SHP77 (cell line): ENCODE data around the gene RRP1.

Source experiments
- DNase-seq, 2 experiments: peaks; one replicate each; lab custom pipeline; 2025; lab: John Stamatoyannopoulos, UW

RRP1 gene

GRCh38 chr21:43789276-43790009, at the start of gene RRP1:
Gene RRP1, plus strand, starts transcription at chr21:43789577. Its CDS starts 53 bp downstream, at chr21:43789630.
- peak; percentile 76 to 81 for DNase-seq

DNA sequence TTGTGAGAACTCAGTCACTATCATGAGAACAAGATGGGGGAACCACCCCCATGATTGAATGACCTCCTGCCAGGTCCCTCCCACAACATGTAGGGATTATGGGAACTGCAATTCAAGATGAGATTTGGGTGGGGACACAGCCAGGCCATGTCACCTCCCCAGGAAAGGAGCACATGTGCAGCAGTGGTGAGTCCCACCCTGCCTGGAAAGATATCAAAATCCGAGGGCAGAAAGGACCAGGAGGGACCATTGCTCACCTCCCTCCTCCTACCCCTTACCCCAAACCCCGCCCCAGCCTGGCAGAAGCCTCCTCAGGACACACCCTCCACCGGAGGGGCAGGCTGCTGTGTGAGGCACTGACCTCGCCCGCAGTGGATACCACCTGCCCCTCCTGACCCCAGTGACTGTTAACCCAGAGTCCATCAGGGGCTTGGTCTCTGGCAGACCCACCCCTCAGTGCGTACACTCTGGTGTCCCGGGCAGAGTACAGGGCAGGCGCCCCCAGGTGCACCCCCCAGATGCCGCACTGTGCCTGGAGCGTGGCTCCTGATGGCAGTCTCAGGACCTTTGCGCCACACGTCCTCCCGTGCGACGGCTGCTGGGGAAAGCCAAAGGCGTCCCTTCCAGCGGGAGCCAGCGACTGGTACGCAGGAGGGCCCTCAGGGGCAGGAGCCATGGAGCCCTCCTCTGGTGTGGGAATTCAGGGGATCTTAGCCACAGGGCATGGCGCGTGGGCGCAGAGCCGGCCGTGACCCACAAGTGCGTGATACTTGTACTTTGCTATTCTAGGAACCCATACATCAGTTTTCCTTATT, 49.5 kb upstream of the RRP1 start:
- DNase-seq: no peak

GRCh38 chr21:43740497-43741156, 48.8 kb upstream of the RRP1 start:
- peak; percentile 14 to 30 for DNase-seq

GRCh38 chr21:43741423-43742096, 47.8 kb upstream of the RRP1 start:
- no peak for DNase-seq

- no peak for DNase-seq
These were observed 45.4 kb upstream of the RRP1 start for GRCh38 chr21:43743947-43744346.

GRCh38 chr21:43744725-43745124, 44.7 kb upstream of the RRP1 start:
- no peak for DNase-seq

- no peak for DNase-seq
These were observed 43.4 kb upstream of the RRP1 start for GRCh38 chr21:43745772-43746517.

GRCh38 chr21:43748622-43749021, 40.8 kb upstream of the RRP1 start:
- DNase-seq: no peak

- DNase-seq: no peak
These were observed 39.6 kb upstream of the RRP1 start for GRCh38 chr21:43749651-43750262.

GRCh38 chr21:43750339-43751033, 38.9 kb upstream of the RRP1 start:
- DNase-seq: no peak

- DNase-seq: no peak
These were observed 37.3 kb upstream of the RRP1 start for GRCh38 chr21:43751955-43752591.

DNA sequence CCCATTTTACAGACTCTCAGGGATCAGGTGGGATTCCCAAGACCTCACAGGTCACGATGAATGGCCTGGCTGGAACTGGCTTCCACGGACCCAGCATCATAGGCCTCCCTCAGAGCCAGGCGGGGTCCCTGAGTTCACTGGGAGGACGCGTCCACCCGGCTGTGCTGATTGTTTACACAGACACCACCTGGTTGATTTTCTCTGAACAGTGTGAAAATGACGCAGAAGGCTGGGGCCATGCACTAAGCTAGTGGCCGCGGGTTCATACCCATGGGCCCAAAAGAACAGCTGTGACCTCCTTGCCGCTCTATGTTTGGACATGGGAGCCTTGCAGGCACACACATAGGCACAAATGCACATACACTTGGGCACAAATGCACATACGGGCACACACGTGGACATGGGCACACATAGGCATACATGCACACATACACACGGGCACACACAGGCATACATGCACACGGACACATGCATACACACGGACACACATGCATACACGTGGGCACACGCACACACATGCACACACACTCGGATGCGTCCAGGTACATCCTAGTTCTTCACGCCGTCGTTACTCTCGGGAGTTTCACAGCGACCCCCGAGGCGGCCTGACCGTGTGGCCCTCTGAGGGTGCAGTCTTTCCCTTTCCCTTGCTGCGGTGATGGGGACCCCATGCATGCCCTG, 36.5 kb upstream of the RRP1 start:
- peak in 1 of 2 experiments; percentile 12 for DNase-seq

DNA sequence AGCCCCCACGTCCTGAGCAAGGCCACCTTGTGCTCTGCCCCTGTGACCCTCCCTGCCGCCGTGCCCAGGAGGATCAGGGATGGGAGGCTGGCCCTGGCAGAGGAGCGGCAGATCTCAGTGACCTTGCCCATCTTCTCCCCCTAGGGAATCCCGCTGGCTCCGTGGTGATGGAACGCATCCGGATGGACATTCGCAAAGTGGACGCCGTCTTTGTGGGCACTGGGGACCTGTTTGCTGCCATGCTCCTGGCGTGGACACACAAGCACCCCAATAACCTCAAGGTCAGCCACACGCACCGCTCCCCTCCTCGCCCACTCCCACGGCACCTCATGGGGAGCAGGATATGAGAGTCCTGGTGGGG, 36.0 kb upstream of the RRP1 start:
- DNase-seq: no peak

GRCh38 chr21:43754948-43755781, 34.2 kb upstream of the RRP1 start:
- DNase-seq: no peak

DNA sequence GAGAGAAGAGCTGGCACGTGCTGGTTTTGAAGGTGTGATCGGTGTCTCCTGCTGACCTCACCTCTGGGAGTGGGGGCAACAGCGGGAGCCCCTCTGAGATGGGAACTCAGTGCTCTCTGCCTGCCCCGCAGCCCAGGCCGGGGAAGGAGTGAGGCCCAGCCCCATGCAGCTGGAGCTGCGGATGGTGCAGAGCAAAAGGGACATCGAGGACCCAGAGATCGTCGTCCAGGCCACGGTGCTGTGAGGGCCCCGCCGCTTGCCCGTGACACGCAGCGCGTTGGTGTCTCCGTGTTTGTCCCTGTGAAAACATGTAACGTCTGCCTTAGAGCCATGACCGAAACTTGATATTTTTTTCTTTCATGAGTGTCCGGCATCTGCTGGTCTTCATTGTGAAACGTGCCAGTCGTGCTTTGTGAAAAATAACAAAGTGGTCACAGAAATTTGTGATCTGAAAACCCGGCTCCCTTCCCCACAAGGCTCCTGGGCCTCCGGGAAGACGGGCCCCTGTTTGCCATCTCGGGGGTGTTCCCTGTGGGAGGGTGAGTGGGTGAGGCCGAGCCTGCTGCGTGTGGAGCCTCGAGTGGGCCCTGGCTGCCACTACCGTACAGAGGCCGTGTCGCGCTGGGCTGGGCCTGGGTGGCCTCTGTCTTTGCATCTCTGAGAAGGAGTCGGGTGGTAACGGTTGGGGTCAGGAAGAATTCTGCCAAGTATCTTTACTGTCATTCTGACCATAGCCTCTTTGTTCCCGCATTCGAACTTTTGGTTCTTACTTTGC, 33.4 kb upstream of the RRP1 start:
- no peak for DNase-seq

DNA sequence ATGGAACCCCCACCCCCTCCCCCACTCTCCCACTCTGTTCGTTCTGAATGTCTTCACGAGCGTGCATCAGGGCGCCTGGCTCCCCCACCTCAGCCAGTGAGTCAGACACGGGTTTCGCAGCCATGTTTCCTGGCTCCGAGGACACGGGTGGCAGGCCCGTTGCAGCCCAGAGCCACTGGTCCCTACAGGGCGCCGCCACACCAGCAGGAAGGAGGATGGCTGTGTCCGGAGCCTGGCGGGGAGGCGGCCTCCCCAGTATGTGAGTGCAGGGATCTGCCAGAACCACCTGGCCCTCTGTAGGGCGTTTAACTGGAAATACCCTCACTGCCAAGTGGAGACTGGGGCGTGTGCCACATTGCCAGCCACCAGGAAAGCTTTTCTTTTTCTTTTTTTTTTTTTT, 31.8 kb upstream of the RRP1 start:
- no peak for DNase-seq

- DNase-seq: no peak
These were observed 31.2 kb upstream of the RRP1 start for GRCh38 chr21:43758111-43758641.
